Epidermal melanocyte (primary cell): Measurements from ENCODE around the gene DGCR2.
"Not testable (repeated sequence)": the region's sequence is repeated elsewhere in the genome, so short reads cannot be mapped to it uniquely, and the experiment has no call there.

Experiments
- DNase-seq: peaks from one replicate; pipeline ENCODE4 v3.0.0; 2011; ENCODE audit warnings: low spot score; ENCODE audit not compliant: insufficient read length

DGCR2 gene

DNA sequence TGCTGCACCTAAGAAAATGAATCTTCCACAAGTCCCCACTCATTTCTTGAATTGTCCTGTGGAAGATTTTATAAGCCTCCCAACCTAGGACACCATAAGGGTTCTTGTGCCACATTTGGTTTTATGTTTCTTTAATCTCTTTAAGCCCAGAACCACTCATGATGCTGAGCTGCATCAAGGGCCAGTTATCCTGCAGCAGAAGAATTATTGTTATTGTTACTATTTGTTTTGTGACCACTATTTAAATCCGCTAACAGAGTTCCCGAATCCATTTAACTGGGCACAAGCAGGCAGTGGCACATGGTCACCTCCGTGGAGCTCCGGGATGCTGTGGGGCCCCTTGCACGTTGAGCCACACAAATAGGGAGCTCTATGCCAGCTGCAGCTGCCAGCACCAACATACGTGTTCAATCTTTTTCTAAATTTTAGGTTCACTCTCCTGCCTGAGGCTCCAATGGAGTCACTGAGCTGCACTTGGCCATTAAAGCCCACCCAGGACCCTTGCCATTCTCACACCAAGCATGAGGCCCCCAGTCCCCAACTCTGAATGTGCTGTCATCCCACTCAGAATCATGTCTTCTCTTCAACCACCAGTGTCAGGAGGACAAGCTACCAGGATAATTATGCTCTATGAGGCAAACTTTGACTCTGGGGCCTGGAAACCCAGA, 60.6 kb downstream of the DGCR2 start:
- no peak for DNase-seq

DNA sequence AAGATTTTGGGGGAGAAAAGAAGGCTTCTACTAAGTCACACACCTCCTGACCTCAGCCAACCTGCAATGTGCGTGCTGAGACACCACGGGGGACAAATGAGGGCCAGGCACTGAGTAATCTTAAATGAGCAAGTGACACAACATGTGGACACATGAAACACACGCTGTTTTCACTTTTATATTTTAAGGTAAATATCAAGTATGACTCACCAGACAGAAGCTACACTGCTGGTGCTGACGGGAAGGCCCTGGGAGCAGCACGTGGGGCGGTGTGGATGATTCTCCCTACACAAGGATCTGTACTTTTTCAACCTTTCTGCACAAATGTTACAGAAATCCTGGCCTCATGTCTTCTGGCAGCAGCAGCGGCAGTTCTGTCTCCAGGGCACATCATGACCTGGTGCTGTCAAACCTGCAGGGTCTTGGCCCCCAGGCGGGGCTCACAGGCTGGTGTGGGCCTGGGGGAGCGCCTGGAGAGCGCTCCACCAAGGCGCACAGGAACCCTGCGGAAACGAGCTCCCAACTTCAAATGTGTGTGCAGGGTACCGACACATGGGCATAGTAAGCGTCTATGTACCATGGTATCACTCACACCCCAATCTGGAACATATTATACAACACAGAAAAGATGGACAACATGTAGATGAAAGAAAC, 61.7 kb downstream of the DGCR2 start:
- DNase-seq = no peak

DNA sequence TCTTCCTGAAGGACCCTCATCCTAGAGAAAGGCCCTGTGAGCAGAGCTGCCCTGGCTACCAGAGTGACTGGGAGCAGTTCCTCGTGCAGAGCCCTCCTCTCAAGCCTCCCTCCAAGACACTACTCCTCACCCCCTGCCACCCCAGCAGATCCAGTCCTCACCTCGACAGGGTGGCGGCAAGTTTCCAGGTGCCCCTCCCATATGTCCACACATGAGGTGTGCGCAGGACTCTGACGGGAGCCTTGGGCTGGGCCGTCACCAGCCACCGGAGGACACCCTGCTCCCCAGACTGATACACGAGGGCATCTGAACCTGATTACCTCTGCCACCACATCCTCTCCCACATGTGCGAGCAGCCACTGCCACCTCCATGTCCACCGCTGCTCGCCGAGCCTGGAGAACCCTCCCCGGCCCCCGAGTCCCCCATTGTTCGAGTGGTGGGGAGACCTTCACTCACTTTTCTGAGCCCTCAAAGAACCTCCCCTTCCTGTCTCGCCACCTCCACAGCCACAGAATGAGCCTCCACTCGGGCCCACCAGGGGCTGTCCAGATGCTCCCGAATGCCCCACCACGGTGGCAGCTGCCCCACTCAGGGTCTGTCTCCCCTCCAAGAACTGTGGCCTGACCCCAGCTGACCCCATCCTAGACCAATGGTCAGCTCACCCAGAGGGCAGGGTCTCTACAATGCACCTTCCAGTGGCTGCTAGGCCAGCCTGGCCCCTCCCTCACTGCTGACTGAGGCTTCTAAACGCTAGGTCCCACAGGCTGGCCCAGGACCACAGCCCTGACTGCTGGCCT, 62.5 kb downstream of the DGCR2 start:
- no peak for DNase-seq

DNA sequence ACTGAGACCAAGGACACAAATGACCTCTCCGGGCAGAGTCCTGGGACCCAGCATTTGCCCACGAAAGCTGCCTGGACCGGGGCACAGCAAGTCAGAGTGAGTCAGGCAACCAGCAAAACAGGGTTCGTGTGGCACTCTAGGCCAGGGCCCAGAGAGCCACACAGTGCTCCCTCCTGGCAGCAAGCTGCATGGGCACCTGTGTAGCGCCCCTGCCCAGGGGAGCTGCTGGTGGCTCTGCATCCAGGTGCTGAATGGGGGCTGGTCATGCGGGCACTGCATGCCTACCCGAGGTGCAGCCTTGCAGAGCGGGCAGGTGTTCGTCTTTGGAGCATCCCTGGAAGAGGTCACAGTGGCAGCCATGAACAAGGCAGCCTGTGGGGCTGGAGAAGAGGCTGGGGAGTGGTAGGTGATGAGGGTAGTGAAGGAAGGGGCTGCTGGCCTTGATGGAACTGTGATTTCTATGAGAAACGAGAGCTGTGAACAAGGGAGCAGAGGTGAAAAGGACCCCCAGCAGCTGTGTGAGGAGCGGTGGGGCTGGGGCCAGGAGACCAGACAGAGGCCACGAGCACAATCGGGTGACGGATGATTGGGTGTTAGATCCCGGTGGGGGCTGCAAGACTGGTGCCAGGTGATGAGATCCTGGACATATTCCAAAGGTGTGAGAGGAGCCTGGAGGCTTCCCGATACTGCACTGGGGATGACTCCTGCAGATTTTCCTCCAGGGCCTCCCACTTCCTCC, 63.3 kb downstream of the DGCR2 start:
- no peak for DNase-seq

DNA sequence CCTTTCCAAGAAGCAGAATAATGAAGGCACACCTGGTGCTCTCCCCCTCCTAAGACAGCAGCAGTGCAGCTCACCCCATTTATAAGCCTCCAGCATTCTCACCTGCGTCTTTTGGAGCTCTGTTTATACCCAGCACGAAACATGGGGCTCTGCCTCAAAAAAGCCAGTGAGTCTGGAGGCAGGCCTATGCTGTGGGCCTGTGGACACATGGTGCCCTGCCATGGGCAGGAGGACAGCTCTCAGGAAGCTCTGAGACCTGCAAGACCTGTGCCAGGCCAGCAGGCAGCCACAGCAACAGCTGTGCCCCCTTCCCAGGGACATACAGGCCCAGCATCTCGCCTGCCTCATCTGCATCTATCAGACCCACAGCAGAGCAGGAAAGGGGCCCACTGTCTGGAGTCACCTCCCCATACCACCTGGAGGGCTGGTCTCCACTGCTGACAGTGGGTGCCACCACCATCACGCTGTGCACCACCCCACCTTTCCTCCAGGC, 64.2 kb downstream of the DGCR2 start:
- DNase-seq = no peak

DNA sequence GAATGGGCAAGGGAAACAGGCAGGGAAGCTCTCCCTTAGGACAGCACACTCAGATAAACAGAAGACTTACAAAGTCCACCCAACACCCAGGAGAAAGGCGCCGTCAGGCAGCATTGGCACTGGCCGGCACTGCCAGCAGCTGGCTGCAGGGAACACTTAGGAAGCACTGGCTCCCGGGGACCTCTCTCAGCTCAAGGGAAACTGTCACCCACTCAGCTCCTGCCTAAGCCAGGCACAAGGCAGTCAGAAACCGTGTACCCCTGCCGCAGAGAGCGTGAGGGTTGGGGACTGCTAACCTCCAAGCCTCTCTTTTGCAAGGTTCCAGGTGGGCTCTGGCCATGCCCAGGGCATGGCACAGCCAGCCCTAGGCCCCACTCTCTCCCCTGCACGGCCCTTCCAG, 64.7 kb downstream of the DGCR2 start:
- DNase-seq = no peak

DNA sequence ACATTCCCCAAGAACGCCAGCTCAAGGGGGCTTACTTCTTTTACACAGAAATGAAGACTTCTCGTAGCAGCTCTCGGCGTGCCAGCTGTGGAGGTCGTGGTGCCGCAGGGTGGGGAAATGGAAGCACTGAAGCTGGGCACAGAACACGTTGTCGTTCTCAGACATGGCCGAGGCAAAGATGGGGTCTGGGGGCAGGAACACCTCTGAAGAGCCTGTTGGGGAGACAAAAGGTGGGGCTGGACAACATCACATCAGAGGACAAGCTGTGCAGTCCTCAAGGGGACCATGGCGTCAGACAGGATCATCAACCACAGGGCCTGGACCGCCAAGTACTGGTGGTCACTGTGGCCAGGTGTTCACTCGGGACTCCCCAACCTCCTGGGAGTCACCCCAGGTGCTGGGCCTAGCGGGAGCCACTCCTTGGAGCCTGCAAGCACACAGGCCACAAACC, 65.2 kb downstream of the DGCR2 start:
- DNase-seq = no peak

DNA sequence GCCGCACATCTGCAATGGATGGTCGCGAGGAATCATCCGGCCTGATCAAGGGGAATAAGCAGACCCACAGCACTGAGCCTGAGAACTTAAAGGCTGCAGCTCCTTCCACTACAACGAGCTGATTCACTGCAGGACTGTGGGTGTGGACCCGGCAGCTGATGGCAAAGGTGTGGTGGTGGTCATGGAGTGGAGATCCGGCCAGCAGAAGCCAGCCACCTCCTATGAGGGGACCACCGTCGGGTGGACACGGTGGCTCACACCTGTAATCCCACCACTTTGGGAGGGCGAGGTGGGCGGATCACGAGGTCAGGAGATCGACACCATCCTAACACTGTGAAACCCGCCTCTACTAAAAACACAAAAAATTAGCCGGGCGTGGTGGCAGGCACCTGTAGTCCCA, 66.4 kb downstream of the DGCR2 start:
- no peak for DNase-seq

DNA sequence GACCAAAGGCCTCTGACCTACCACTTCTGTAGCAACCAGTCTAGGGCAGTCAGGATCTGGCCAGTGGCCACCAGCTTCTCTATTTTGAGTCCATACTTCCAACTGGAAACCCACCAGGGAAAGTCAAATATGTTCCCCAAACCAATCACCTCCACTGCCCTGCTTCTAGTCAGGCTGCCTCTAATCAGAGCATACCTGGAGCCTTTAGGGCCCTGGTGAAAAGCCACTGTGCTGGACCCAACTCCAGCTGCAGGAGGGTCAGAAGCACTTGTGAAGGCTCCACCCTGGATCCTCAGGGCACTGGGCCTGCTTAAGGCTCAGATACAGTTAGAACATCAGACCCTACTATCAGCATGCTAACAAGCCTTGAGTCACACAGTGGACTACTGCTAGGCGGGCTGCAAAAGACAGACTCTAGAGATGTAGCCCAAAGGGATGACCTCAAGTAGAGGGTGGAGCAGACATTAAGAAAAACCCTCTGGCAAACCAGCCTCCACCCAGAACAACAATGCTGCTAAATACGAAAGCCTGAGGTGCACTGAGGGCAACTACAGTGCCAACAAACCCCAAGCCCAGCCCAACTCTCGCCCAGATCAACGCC, 69.2 kb downstream of the DGCR2 start:
- no peak for DNase-seq

DNA sequence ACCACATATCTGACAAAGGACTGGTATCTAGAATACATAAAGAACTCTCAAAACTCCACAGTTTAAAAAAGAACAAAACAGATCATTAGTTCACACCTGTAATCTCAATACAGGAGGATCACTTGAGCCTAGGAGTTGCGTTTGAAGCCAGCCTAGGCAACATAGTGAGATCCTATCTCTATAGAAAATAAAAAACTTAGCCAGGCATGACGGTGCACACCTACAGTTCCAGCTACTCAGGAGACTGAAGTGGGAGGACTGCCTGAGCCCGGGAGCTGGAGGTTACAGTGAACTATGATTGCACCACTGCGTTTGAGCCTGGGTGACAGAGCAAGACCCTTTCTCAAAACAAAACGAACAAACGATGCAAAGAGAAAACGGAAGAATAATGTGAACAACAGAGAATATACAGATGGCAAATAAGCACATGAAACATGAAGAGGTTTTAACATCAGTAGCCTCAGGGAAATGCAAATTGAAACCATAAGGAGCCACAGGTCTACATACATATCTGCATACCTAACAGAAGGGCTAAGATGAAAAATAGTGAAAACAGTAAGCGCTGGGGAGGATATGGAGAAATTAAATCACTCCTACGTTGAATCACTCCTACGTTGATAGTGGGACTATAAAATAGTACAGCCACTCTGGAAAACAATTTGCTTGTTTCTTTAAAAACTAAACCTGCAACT, 70.7 kb downstream of the DGCR2 start:
- no peak for DNase-seq

DNA sequence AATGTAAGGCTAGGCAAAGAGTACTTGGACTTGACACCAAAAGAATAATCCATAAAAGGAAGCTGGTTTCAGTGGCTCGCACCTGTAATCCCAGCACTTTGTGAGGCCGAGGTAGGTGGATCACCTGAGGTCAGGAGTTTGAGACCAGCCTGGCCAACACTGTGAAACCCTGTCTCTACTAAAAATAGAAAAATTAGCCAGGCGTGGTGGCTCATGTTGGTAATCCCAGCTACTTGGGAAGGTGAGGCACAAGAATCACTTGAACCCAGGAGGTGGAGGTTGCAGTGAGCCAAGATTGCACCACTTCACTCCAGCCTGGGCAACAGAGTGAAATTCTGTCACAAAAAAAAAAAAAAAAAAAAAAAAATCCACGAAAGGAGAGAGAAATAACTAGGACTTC, 71.4 kb downstream of the DGCR2 start:
- not testable (repeated sequence) for DNase-seq

DNA sequence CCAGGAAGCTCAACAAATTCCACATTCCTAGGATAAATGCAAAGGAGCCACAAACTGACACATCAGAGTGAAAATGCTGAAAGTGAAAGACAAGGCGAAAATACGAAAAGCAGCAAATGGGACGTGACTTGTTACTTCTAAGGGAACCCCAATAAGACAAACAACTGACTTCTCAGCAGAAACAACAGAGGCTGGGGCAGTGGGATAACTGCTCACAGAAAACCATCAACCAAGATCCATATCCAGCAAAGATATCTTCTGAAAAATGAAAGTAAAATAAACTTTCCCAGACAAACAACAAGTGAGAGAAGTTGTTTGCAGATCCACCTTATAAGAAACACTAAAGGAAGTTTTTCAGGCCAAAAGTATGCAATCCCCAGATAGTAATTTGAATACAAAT, 72.1 kb downstream of the DGCR2 start:
- DNase-seq = no peak

DNA sequence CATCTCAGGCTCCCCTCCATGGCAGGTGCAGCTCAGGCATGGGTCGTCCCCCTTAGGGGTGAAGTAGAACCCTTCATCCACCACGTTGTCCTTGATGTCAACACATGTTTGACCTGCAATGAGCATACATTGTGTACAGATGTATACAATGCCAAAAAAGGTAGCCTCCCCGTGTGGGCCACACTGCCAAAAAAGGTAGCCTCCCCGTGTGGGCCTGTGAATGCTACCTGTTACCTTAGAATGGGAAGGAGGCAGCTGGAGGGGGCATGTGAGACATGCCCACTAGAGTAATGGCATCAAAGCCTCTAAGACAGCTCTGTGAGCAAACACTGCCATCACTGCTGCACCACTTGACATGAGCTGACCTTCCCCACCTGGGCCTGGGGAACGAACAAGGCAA, 73.7 kb downstream of the DGCR2 start:
- no peak for DNase-seq

DNA sequence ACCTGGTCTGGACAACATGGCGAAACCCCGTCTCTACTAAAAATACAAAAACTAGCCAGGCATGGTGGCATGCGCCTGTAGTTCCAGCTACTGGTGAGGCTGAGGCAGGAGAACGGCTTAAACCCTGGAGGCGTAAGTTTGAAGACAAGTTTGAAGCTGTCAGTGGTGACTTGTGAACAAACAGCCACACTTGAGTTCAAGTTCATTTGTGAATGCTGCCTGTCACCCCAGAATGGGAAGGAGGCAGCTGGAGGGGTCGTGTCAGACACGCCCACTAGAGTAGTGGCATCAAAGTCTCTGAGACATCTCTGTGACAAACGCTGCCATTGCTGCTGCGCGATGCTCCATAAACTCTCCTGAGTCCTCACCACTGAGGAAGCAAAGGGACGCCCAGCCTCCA, 74.2 kb downstream of the DGCR2 start:
- no peak for DNase-seq

DNA sequence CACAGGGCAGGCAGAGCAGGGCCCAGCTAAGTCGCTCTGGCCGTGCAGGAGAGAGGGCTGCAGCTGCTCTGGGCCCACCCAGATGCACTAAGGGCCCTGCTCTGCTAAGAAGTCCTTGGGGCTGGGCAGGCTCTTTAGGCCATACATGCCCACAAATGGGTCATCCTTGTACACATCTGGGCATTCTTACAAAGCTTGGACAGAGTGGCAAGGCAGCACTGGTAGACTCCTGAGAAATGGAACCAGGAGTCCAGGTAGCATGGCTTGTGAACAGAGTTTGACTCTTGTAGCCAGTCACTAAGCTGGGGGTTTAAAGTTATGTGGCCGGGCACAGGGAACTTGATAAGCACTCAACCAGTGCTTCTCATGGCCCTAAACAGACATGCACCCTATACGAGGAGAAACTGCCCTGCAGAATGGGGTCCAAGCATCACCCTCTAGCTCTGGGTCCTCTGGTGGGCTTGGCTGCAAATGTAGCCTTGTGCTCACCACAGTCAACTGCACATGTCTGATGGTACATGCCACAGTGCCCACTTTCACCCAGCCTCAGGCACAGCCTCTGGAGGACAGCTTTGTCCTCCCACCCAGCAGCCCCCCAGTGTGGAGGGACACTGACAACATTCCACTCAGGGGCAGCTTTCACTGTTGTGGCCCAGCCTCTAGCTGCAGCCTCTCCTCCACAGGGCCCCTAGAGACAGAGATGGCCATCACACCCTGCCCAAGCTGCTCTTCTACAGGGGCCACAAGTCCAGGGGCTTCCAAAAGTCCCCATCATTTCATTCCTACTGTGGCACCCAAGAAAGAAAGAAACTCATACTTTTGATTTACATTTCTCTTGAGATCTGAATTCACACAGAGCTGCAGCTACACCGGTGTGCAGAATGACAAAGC, 75.2 kb downstream of the DGCR2 start:
- no peak for DNase-seq

DNA sequence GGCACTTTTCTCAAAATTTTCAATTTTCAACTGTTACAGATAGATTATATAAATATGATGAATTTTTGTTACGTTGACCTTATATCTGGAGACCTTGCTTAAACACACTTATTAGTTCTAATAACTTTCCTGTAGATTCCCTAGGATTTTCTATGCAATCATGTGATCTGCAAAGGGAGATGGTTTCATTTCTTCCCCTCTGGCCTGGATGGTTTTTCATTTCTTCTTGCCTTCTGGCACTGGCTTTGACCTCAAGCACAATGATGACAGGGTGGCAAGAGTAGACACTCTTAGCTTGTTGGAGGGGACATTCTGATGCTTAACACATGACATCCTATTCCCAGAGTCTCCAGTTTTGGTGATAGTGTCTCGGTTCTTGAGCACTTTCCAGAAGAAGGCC, 75.9 kb downstream of the DGCR2 start:
- no peak for DNase-seq

DNA sequence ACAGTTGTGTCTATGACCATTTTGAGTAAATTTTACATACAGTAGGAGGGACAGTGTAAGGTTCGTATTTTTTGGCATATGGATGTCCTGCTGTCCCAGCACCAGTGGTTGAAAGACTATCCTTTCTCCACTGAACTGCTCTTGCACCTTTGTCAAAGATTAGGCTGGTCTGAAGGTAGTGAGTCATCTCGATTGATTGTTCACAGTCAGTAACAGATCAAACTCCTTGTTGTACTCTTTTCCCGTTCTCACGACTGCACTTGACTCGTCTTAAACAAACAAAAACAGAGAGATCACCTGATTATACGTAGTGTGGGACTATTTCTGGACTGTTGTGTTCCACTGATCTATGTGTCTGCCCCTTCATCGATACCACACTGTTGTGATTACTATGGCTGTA, 77.1 kb downstream of the DGCR2 start:
- no peak for DNase-seq

DNA sequence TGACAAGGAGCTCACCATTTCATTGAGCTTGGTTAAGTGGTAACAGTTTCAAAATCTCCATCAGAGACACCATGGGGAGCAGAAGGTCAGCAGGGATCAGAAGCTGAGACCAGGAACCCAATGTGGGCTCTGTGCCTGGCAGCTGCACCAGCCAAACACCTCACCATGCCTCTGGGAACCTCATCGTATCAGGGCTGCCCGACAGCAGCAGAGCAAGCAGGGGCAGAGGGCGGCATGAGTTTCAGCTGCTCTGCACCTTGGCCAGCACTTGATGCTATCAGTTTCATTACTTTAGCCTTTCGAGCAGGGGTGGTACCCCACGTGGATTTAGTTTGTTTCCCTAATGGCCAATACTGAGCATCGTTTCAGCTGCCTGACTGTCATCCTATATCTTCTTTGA, 77.8 kb downstream of the DGCR2 start:
- DNase-seq = no peak
